Activated T-cell treated with anti-CD3 and anti-CD28 coated beads for 24 hours (primary cell): Measurements from ENCODE around the gene PALMD.

Source experiments
- DNase-seq: peaks from one replicate; pipeline ENCODE4 v3.0.0-alpha.2; 2020; ENCODE audit warnings: low read depth

The PALMD gene

GRCh38 chr1:99661780-99662179 is 15.9 kb downstream of the PALMD start:
- DNase-seq, result no peak

- DNase-seq, result no peak
Measured at GRCh38 chr1:99662539-99663080, 16.7 kb downstream of the PALMD start.

- no peak for DNase-seq
Measured at GRCh38 chr1:99663501-99663900, 17.6 kb downstream of the PALMD start.

- no peak for DNase-seq
Measured at GRCh38 chr1:99665212-99665611, 19.3 kb downstream of the PALMD start.

- no peak for DNase-seq
Measured at GRCh38 chr1:99669376-99669775, 23.5 kb downstream of the PALMD start.

- DNase-seq, result no peak
Measured at GRCh38 chr1:99669821-99670220, 23.9 kb downstream of the PALMD start.

- DNase-seq, result no peak
Measured at GRCh38 chr1:99670583-99670982, 24.7 kb downstream of the PALMD start.

GRCh38 chr1:99672038-99672437 is 26.1 kb downstream of the PALMD start:
- DNase-seq, result no peak

- DNase-seq, result no peak
Measured at GRCh38 chr1:99672530-99673213, 26.8 kb downstream of the PALMD start.

GRCh38 chr1:99673315-99673714 is 27.4 kb downstream of the PALMD start:
- DNase-seq, result no peak

- DNase-seq, result no peak
Measured at GRCh38 chr1:99674115-99675064, 28.5 kb downstream of the PALMD start.

GRCh38 chr1:99675292-99675691 is 29.4 kb downstream of the PALMD start:
- no peak for DNase-seq

- no peak for DNase-seq
Measured at GRCh38 chr1:99675994-99676393, 30.1 kb downstream of the PALMD start.

GRCh38 chr1:99676876-99677275 is 31.0 kb downstream of the PALMD start:
- no peak for DNase-seq

- DNase-seq, result no peak
Measured at GRCh38 chr1:99677416-99677815, 31.5 kb downstream of the PALMD start.

- no peak for DNase-seq
Measured at GRCh38 chr1:99680270-99680669, 34.4 kb downstream of the PALMD start.

GRCh38 chr1:99681583-99681982 is 35.7 kb downstream of the PALMD start:
- DNase-seq, result no peak

GRCh38 chr1:99682291-99682751 is 36.4 kb downstream of the PALMD start:
- DNase-seq, result no peak

GRCh38 chr1:99685516-99686180 is 39.7 kb downstream of the PALMD start:
- peak; percentile 11 for DNase-seq

- no peak for DNase-seq
Measured at GRCh38 chr1:99691175-99691574, 45.3 kb downstream of the PALMD start.

GRCh38 chr1:99696616-99697015 is 50.7 kb downstream of the PALMD start:
- DNase-seq, result no peak

GRCh38 chr1:99697580-99697979 is 51.7 kb downstream of the PALMD start:
- DNase-seq, result no peak
